T-helper 17 cell (primary cell): Measurements from ENCODE around the gene MAP2K3. TPM values are rescaled to one million over a fixed set of nuclear protein-coding genes. Genes with fewer than 3 reads are reported as not detected.

Source experiments
- ATAC-seq: fragments of 150-1000 bp; cut with Tn5 transposase; 2 replicates; pipeline ENCODE4 v1.10.0; 2021; ENCODE audit warnings: mild to moderate bottlenecking, moderate library complexity
- DNase-seq, 3 donors: peaks; one replicate each; pipeline versions ENCODE4 v3.0.0 to v3.0.0-alpha.2; 2020 to 2021
- H3K9me3 ChIP-seq: one replicate; pipeline ENCODE4 v1.7.0; 2013; ENCODE audit warnings: low read length, mild to moderate bottlenecking; ENCODE audit not compliant: control insufficient read depth, poor library complexity, severe bottlenecking
- H3K27ac Mint-ChIP-seq: one replicate; pipeline ENCODE4 v1.8.0; 2022; ENCODE audit warnings: mild to moderate bottlenecking, moderate library complexity, mixed read lengths
- H3K27me3 Mint-ChIP-seq: one replicate; pipeline ENCODE4 v1.8.0; 2022; ENCODE audit warnings: mixed read lengths
- H3K36me3 Mint-ChIP-seq: one replicate; pipeline ENCODE4 v1.8.0; 2022; ENCODE audit warnings: low read depth, mixed read lengths
- H3K4me1 Mint-ChIP-seq: one replicate; pipeline ENCODE4 v1.8.0; 2022; ENCODE audit warnings: mild to moderate bottlenecking, mixed read lengths
- H3K4me3 Mint-ChIP-seq: one replicate; pipeline ENCODE4 v1.8.0; 2022; ENCODE audit warnings: mild to moderate bottlenecking, moderate library complexity, mixed read lengths
- total RNA-seq, 4 donors: library from RNA in 2 of 4; stranded (reverse) in 2 of 4; gene quantifications; one replicate each; pipeline ENCODE4 v1.2.3 and lab custom pipeline; 2022 to 2026

The MAP2K3 gene
- total RNA-seq, 2 donors from 2014 or later: 61.2 to 73.0 TPM

DNA sequence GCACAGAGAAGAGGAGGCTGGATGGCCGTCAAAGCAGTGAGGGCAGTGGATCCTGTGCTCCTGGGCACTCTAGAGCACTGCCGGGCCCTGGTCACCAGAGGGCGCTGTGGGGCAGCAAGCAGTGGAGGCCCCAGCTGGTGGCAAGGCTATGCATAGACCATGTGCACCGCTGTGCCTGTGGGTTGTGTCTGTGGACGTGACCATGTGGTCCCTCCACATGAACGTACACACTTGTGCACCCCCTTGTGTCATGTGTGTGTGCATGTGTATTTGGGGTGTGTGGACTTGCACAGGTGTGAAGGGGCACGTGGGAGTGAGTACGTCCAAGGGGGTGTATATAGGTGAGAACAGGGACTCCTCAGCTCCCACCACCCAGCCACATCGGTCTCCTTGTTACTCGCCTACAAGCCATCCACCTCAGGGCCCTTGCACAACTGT, 4.4 kb upstream of the MAP2K3 start:
- ATAC-seq (peak; percentile 50), DNase-seq (peak; percentile 77 to 92 (median 86))
- Mint-ChIP-seq H3K4me3 (no peak overlapping the region), H3K36me3 (no peaks in the 10 kb centered on the region), H3K27me3 (no peaks in the 10 kb centered on the region), H3K4me1 (peaks cover 47% of the 10 kb centered on the region), H3K27ac (peak overlapping the region; percentile 88)
- no peaks in the 10 kb centered on the region for H3K9me3 ChIP-seq

DNA sequence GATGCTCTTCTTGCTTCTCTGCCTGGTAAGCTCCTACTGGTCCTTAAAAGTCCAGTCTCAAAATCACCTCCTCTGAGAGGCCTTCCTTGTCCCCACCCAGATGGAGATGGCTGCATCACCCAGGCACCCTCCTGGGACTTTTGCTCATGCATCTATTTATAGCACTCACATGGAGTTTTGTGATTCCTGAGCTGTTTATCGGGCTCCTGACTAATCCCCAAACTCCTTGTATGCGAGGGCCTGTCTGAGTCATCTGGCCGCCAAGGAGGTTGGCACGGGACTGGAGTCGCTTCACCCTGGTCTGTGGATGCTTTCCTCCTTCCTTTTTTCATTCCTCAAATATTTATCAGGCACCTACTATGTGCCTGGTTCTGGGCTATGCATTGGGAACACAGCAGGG, 2.3 kb upstream of the MAP2K3 start:
- no peaks in the 10 kb centered on the region for H3K27me3 Mint-ChIP-seq
- no peaks in the 10 kb centered on the region for H3K36me3 Mint-ChIP-seq
- no peaks in the 10 kb centered on the region for H3K9me3 ChIP-seq
- H3K4me1 Mint-ChIP-seq: peaks cover 59% of the 10 kb centered on the region
- H3K27ac Mint-ChIP-seq: peak overlapping the region; percentile 97
- H3K4me3 Mint-ChIP-seq: peak overlapping the region; percentile 39
- no peak for ATAC-seq
- no peak for DNase-seq

GRCh38 chr17:21282850-21283249, 1.7 kb upstream of the MAP2K3 start:
- peak overlapping the region; percentile 39 for H3K4me3 Mint-ChIP-seq
- DNase-seq (no peak), ATAC-seq (no peak)
- H3K4me1 Mint-ChIP-seq: peaks cover 62% of the 10 kb centered on the region
- no peaks in the 10 kb centered on the region for H3K36me3 Mint-ChIP-seq
- H3K9me3 ChIP-seq: no peaks in the 10 kb centered on the region
- peak overlapping the region; percentile 97 for H3K27ac Mint-ChIP-seq
- no peaks in the 10 kb centered on the region for H3K27me3 Mint-ChIP-seq

- no peaks in the 10 kb centered on the region for H3K9me3 ChIP-seq
- DNase-seq (no peak), ATAC-seq (peak; percentile 1)
- Mint-ChIP-seq H3K4me1 (peaks cover 65% of the 10 kb centered on the region), H3K4me3 (peak overlapping the region; percentile 96), H3K36me3 (no peaks in the 10 kb centered on the region), H3K27me3 (no peaks in the 10 kb centered on the region), H3K27ac (peak overlapping the region; percentile 97)
These were observed 811 bp upstream of the MAP2K3 start for GRCh38 chr17:21283482-21284318.

GRCh38 chr17:21285164-21286065, 904 bp downstream of the MAP2K3 start:
- no peaks in the 10 kb centered on the region for H3K9me3 ChIP-seq
- Mint-ChIP-seq H3K4me1 (peaks cover 48% of the 10 kb centered on the region), H3K36me3 (no peaks in the 10 kb centered on the region), H3K27me3 (no peaks in the 10 kb centered on the region), H3K27ac (peak overlapping the region; percentile 97), H3K4me3 (peak overlapping the region; percentile 96)
- ATAC-seq (no peak), DNase-seq (no peak)

DNA sequence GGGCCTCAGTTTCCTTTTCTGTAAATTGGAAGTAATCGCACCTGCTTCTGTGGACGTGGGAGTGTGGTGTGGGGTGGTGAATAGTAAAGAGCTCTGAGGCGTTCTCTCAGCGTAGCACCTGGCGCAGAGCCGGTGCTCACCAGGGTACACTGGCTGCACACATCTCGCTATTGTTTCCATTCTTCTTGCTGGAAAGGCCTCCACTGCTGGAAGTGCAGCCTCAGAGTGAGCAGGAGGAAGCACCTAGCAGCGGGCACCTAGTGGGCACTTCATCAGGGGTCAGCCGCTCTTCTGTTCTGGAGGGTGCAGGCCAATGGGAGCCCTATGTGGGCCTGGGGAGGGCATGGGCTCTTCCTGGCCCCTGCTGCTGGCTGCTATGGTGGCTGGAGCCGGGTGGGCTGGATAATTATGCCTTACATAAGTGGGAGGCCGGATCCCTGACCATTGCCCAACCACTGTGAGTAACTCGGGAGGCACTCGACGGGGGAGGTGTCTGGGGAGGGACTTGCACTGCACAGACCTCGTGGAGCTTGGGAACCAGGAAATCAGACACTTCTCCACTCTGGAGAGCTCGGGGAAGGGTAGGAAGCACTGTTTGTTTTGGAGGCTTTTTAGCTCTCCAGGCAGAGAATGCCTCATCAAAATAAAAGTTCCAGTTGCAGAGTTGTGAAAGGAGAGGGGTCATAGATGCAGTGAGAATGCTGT, 1.7 kb downstream of the MAP2K3 start:
- Mint-ChIP-seq H3K4me1 (peaks cover 50% of the 10 kb centered on the region), H3K4me3 (peak overlapping the region; percentile 96), H3K36me3 (no peaks in the 10 kb centered on the region), H3K27ac (peak overlapping the region; percentile 97), H3K27me3 (no peaks in the 10 kb centered on the region)
- DNase-seq (no peak), ATAC-seq (no peak)
- H3K9me3 ChIP-seq: no peaks in the 10 kb centered on the region

- H3K9me3 ChIP-seq: no peaks in the 10 kb centered on the region
- Mint-ChIP-seq H3K27me3 (peaks cover under 1% of the 10 kb centered on the region), H3K4me3 (peak overlapping the region; percentile 96), H3K36me3 (no peaks in the 10 kb centered on the region), H3K27ac (peak overlapping the region; percentile 97), H3K4me1 (peaks cover 49% of the 10 kb centered on the region)
- ATAC-seq: no peak
- no peak for DNase-seq
These were observed 2.6 kb downstream of the MAP2K3 start for GRCh38 chr17:21286909-21287702.

- Mint-ChIP-seq H3K36me3 (peaks cover 2% of the 10 kb centered on the region), H3K27me3 (peaks cover 8% of the 10 kb centered on the region), H3K4me3 (peak overlapping the region; percentile 96), H3K4me1 (peaks cover 47% of the 10 kb centered on the region), H3K27ac (peak overlapping the region; percentile 97)
- H3K9me3 ChIP-seq: no peaks in the 10 kb centered on the region
- peak; percentile 87 to 92 (median 88) for DNase-seq
- peak; percentile 73 for ATAC-seq
These were observed 3.4 kb downstream of the MAP2K3 start for GRCh38 chr17:21287703-21288449.

- no peak for ATAC-seq
These were observed 4.1 kb downstream of the MAP2K3 start for GRCh38 chr17:21288571-21289017.

GRCh38 chr17:21289175-21289901, 4.8 kb downstream of the MAP2K3 start:
- Mint-ChIP-seq H3K36me3 (peaks cover 2% of the 10 kb centered on the region), H3K27me3 (peaks cover 8% of the 10 kb centered on the region), H3K4me3 (no peak overlapping the region), H3K27ac (peak overlapping the region; percentile 97), H3K4me1 (peaks cover 45% of the 10 kb centered on the region)
- no peaks in the 10 kb centered on the region for H3K9me3 ChIP-seq
- DNase-seq: no peak
- no peak for ATAC-seq

More at GRCh38 chr17:21288571-21289017, 4.1 kb downstream of the MAP2K3 start:
- H3K27me3 Mint-ChIP-seq: peaks cover 8% of the 10 kb centered on the region
- DNase-seq: no peak
- H3K4me3 Mint-ChIP-seq: peak overlapping the region; percentile 96
- H3K4me1 Mint-ChIP-seq: peaks cover 45% of the 10 kb centered on the region
- H3K9me3 ChIP-seq: no peaks in the 10 kb centered on the region
- H3K36me3 Mint-ChIP-seq: peaks cover 2% of the 10 kb centered on the region
- peak overlapping the region; percentile 97 for H3K27ac Mint-ChIP-seq

- no peaks in the 10 kb centered on the region for H3K9me3 ChIP-seq
- peaks cover 2% of the 10 kb centered on the region for H3K36me3 Mint-ChIP-seq
- ATAC-seq (no peak), DNase-seq (no peak)
- peaks cover 8% of the 10 kb centered on the region for H3K27me3 Mint-ChIP-seq
- H3K27ac Mint-ChIP-seq: peak overlapping the region; percentile 97
- peaks cover 45% of the 10 kb centered on the region for H3K4me1 Mint-ChIP-seq
- H3K4me3 Mint-ChIP-seq: no peak overlapping the region
These were observed 5.5 kb downstream of the MAP2K3 start for GRCh38 chr17:21289902-21290571.
